Prostate gland (tissue), 2 donors: ENCODE data around the gene KLHDC1. TPM values are rescaled to one million over a fixed set of nuclear protein-coding genes. Genes with fewer than 3 reads are reported as not detected.
A peak's percentile ranks its signal among the peaks of the same experiment; 100 is the strongest.
"Not testable (repeated sequence)": the region's sequence is repeated elsewhere in the genome, so short reads cannot be mapped to it uniquely, and the experiment has no call there.

ENCODE experiments used
- DNase-seq: peaks from one replicate; pipeline ENCODE4 v3.0.0-alpha.2; 2019; ENCODE audit warnings: low spot score
- H3K27ac ChIP-seq, 2 donors: fragments of 200-600 bp; sonication (generic); 2 replicates each; pipeline ENCODE4 v1.5.1; 2017 to 2019
- H3K27me3 ChIP-seq: fragments of 200-600 bp; sonication (generic); replicated peaks from 2 replicates; pipeline ENCODE4 v1.5.1; 2019; ENCODE audit not compliant: insufficient read depth
- H3K36me3 ChIP-seq, 2 donors: fragments of 200-600 bp; sonication (generic); 1 replicate in 1 of 2; 2 replicates in 1 of 2; pipeline versions ENCODE4 v1.5.1 to v1.8.1; 2017 to 2019
- H3K4me1 ChIP-seq: fragments of 200-600 bp; sonication (generic); replicated peaks from 2 replicates; pipeline ENCODE4 v1.5.1; 2019
- H3K4me3 ChIP-seq, 2 donors: fragments of 200-600 bp; sonication (generic); 2 replicates each; pipeline ENCODE4 v1.5.1; 2017 to 2019
- H3K9me3 ChIP-seq: fragments of 200-600 bp; sonication (generic); 2 replicates; pipeline ENCODE4 v1.5.1; 2017
- CTCF ChIP-seq, 4 experiments: fragments of 200-600 bp in 2 of 4; fragments of 450-650 bp in 2 of 4; sonication (generic) in 2 of 4; IDR thresholded peaks; 1 replicate in 3 of 4; 2 replicates in 1 of 4; pipeline ENCODE4 v1.5.1; 2016 to 2019; ENCODE audit warnings: antibody characterized with exemption in 4 of 4, mild to moderate bottlenecking in 2 of 4, moderate library complexity in 2 of 4
- POLR2A ChIP-seq: fragments of 450-650 bp; IDR thresholded peaks from one replicate; pipeline ENCODE4 v1.6.1; 2016; ENCODE audit warnings: antibody characterized with exemption, mild to moderate bottlenecking
- POLR2AphosphoS5 ChIP-seq: sonication (generic); formaldehyde crosslinking; IDR thresholded peaks from one replicate; pipeline ENCODE4 v1.6.1; 2017; ENCODE audit warnings: antibody characterized with exemption
- WGBS: methylation state at CpG from one replicate; pipeline ENCODE4 v1.1.5; 2018; 5-methylcytosine and 5-hydroxymethylcytosine counted together
- intact Hi-C: fragments of 100-400 bp; cut with DNase I; formaldehyde crosslinking; loops from one replicate; pipeline ENCODE4 v1.14.2; 2022
- total RNA-seq, 2 donors: library from RNA; depleted of rRNA; stranded (reverse); fragments of >200 nt; gene quantifications; one replicate each; pipeline ENCODE4 v1.1.0, GENCODE V29; 2016

KLHDC1 gene
- 1 to 10 TPM; 4.6 to 7.7 TPM for total RNA-seq

- no peaks in the 10 kb centered on the region for H3K4me1 ChIP-seq
- H3K4me3 ChIP-seq = peak within 1 kb of the TSS; percentile 70 to 76
- DNase-seq = peak; percentile 72
- intact Hi-C loops = loop anchor here (1.0 to 5.0 kb wide), 2 partner anchors 59 to 74 kb away; partner anchors contain the start of gene KLHDC2
- H3K36me3 ChIP-seq = no peaks in the 10 kb centered on the region
- peak within 1 kb of the TSS; percentile 93 to 96 for H3K27ac ChIP-seq
- TF ChIP-seq CTCF (IDR thresholded peaks at IDR 0.05) (no peak), POLR2A (peak; percentile 74), POLR2AphosphoS5 (peak; percentile 77)
- no peaks in the 10 kb centered on the region for H3K27me3 ChIP-seq
- WGBS = under 1% methylated on average over 59 of the region's 88 CpGs
- no peaks in the 10 kb centered on the region for H3K9me3 ChIP-seq
These were observed at the start of gene KLHDC1 for GRCh38 chr14:49692811-49693734. TSS of gene KLHDC1 (plus strand) at chr14:49693120. CDS start at chr14:49693195, 75 bp downstream.

- H3K4me1 ChIP-seq = no peaks in the 10 kb centered on the region
- DNase-seq = no peak
- TF ChIP-seq CTCF (IDR thresholded peaks at IDR 0.05) (no peak), POLR2AphosphoS5 (no peak), POLR2A (no peak)
- no peaks in the 10 kb centered on the region for H3K27me3 ChIP-seq
- no peaks in the 10 kb centered on the region for H3K9me3 ChIP-seq
- no peaks in the 10 kb centered on the region for H3K36me3 ChIP-seq
- H3K27ac ChIP-seq = no peak overlapping the region
- WGBS = 93% methylated on average over 6 of the region's 6 CpGs
- no peak overlapping the region for H3K4me3 ChIP-seq
- intact Hi-C loops = no loop called here
These were observed 39.4 kb upstream of the KLHDC1 start for GRCh38 chr14:49653508-49653907.

GRCh38 chr14:49654511-49654910 is 38.4 kb upstream of the KLHDC1 start:
- no peak overlapping the region for H3K4me3 ChIP-seq
- no peaks in the 10 kb centered on the region for H3K9me3 ChIP-seq
- H3K36me3 ChIP-seq = no peaks in the 10 kb centered on the region
- no peak overlapping the region for H3K27ac ChIP-seq
- H3K27me3 ChIP-seq = no peaks in the 10 kb centered on the region
- intact Hi-C loops = no loop called here
- WGBS = 95% methylated on average over 3 of the region's 3 CpGs
- TF ChIP-seq POLR2A = no peak
- no peaks in the 10 kb centered on the region for H3K4me1 ChIP-seq
- no peak for DNase-seq

- DNase-seq, H3K4me1 ChIP-seq, H3K9me3 ChIP-seq, intact Hi-C loops, H3K27me3 ChIP-seq, H3K27ac ChIP-seq, H3K4me3 ChIP-seq, H3K36me3 ChIP-seq: not testable (repeated sequence)
- 86% methylated on average over 6 of the region's 6 CpGs for WGBS
These were observed 35.4 kb upstream of the KLHDC1 start for GRCh38 chr14:49657500-49657899.

- no peaks in the 10 kb centered on the region for H3K4me1 ChIP-seq
- no peaks in the 10 kb centered on the region for H3K9me3 ChIP-seq
- no peak for DNase-seq
- H3K27ac ChIP-seq = no peak overlapping the region
- intact Hi-C loops = no loop called here
- TF ChIP-seq POLR2AphosphoS5 (no peak), CTCF (IDR thresholded peaks at IDR 0.05) (no peak), POLR2A (no peak)
- H3K27me3 ChIP-seq = no peaks in the 10 kb centered on the region
- H3K4me3 ChIP-seq = no peak overlapping the region
- WGBS = 72% methylated on average over 2 of the region's 2 CpGs
- H3K36me3 ChIP-seq = no peaks in the 10 kb centered on the region
These were observed 33.1 kb upstream of the KLHDC1 start for GRCh38 chr14:49659526-49660455.
